GM19193 (cell line): ENCODE data around the gene ROS1.

Experiments used
- POLR2A ChIP-seq: IDR thresholded peaks from 4 replicates; pipeline ENCODE4 v1.6.1; 2011; ENCODE audit not compliant: insufficient read depth, insufficient read length; ENCODE audit errors: extremely low read depth

The ROS1 gene

DNA sequence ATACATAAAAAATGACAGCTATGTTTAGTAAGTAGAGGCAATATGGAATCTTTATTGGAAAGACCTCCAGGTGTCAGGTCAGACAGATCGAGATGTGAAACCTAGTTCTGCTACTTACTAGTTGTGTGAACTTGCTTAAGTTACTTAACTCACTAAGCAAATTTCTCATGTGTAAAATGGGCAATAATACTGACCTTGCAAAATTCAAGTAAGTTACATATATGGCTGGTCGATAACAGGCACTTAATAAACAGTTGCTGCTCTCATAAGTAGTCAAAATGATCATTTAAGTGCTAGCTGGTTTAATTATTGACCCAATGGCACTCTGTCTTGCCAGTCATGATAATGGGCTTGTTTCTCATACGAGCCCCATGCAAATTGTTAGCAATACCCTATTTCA lies 114.4 kb downstream of the ROS1 start:
- TF ChIP-seq POLR2A = no peak

DNA sequence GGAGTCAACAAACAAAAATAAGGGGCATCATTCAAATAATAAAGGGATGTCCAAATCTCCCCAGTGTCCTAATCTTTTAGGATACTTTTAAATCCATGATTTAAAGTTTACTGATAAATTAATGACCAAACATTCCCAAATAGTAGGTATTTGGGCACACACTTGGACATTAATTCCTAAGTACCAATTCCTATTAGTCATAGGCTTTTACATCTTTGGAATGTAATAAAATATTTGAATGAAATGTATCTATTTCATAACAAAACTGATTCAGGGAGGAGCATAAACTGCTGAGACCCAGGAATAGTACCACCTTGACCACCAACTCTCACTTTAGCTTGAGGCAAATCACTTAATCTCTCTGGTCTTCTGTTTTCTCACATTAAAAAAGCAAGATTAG lies 116.1 kb downstream of the ROS1 start:
- TF ChIP-seq POLR2A = no peak

GRCh38 chr6:117309069-117309468 lies 116.7 kb downstream of the ROS1 start:
- TF ChIP-seq POLR2A = no peak

DNA sequence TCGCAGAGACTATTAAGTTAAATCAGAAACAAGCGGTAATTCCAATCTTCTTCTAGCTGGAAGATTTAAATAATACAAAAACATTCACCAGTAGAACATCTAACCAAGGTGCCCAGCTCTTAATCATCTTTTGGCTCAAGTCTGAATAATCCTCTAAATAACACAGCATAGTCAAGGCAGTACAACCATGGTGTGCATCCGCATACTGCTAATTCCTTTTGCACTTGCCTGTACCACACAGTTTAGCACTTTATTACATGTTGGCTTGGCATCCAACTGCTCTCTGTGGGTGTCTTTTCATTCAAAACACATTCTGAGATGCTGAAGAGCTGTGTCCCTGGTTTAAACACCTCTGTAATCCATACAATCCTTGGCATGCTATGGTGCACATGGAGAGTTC lies 118.1 kb downstream of the ROS1 start:
- TF ChIP-seq POLR2A = no peak

- no peak for TF ChIP-seq POLR2A
These were observed 119.4 kb downstream of the ROS1 start for GRCh38 chr6:117306227-117306790.

- no peak for TF ChIP-seq POLR2A
These were observed 121.3 kb downstream of the ROS1 start for GRCh38 chr6:117304446-117304845.

DNA sequence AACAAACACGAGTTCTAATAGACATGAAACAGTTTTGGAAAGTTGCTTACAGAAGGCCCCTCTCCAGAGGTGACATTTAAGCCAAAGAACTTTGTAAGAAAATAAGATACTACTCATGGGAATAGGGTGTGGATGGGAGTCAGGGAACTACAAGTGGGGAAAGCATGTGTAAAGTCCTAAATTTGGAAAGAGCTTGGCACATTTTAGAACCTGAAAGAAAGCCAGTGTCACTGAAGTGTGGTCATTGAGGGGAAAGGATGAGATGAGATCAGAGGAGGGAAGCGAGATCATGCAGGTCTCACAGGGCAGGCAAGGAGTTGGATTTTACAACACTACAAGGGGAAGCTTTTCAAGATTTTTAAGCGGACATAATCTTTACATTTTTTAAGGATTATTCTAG lies 122.4 kb downstream of the ROS1 start:
- TF ChIP-seq POLR2A = no peak

DNA sequence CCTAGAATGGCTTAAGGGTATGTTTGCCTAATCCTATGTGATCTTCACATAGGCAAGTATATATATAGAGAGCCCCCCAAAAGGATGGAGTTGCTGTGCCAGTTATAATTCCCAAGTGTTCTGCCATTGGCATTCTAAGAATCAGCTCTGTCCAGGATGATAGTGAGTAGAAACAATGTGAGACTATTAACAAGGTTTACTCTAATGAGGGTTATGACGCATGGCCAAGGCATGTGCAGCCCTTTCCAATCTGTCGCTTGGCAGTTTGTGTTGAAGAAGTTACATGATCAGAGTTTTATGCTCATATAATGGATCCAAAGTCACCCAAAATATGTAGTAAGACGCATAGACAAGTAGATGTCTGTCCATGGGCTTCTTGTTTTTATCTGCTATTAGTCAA lies 126.8 kb downstream of the ROS1 start:
- TF ChIP-seq POLR2A = no peak

DNA sequence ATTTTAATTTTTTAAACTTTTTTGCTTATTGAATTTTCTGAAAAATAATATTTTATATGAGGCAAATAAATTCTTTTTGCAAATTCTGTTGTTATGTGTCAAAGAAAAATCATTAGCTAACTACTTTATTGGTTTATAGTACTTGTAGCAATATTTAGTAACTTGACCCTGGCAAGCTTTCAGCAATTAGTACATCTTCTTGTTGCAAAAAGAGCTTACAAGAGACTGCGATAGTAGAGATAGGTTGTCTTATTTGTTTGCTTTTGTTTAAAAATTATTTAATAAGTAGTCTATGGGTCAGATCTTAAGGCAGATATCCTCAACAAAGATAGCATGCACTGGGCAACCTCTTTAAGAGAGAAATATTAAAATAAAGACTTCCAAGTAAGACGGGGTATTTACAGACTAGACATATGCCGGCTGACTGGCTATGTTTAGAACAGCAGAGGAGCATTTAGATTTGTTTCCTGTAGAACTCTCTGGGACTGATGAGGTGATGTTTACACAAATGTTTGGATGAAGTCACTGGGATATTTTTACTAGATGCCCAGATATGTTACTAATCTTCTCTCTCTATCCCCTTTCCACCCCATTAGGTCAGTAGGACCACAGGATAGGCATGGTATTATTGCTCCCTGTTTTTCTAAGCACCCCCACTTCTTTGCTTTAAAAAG lies 135.4 kb downstream of the ROS1 start:
- TF ChIP-seq POLR2A = no peak

GRCh38 chr6:117288083-117288715 lies 137.5 kb downstream of the ROS1 start:
- TF ChIP-seq POLR2A = no peak

GRCh38 chr6:117280922-117281321 lies 144.8 kb downstream of the ROS1 start:
- TF ChIP-seq POLR2A = no peak

DNA sequence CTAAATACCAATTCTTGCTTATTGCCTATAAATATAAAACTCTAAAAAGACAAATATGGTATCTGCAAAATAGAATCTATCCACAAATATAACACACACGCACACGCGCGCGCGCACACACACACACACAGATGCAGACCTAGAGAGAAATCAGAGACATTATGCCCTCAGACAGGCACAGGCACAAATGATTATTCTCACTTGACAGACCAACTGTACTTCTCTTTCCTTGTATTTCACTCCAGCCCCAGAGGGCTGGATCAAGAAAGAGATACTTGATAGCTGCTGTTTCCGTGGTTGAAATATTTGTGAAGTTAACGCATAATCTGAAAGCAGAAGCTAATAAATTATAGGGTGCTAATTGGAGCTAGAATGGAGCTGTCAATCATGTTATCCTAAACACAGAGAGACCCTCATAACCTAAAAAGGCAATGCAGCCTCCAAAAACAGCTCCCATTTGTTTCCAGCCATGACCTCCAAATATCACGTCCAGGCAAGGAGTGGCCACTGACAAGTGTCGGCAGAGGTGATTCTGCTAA lies 148.9 kb downstream of the ROS1 start:
- no peak for TF ChIP-seq POLR2A

- no peak for TF ChIP-seq POLR2A
These were observed 150.0 kb downstream of the ROS1 start for GRCh38 chr6:117275711-117276110.

DNA sequence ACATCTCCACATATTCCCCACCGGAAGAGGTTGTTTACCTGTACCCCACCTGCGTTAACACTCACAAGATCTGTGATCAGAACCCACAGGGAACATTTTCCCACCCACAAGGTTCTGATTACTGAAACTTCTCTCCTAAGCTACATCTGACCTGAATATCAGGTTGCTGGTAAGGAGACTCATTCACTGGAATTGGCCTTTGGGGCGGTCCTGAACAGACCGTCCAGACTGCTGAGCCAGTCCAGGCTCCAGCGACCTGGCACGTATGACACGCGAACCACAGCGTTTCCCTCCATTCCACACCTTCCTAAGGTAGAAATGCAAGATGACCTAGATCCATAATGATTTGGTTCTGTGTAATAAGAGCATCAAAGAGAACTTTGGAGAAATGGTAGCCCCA lies 150.5 kb downstream of the ROS1 start:
- TF ChIP-seq POLR2A = no peak

DNA sequence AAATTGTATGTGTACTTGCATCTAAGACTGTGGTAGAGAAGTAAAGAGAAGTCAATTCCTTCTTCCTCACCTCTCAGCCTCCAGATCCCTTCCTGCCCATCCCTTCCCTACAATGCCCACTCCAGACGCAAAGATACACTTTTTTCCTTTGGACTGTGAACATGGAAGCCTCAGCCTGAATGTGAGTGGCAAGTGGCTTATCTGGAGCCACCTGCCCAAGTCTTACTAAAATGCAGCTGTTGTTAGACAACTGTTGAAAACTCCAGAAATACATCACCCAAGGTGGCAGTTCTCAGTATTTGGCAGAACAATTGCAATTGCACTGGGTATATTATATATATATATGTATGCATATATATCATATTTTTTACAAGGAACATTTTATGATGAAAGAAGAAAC lies 152.9 kb downstream of the ROS1 start:
- TF ChIP-seq POLR2A = no peak

- no peak for TF ChIP-seq POLR2A
These were observed 153.5 kb downstream of the ROS1 start for GRCh38 chr6:117272032-117272866.

DNA sequence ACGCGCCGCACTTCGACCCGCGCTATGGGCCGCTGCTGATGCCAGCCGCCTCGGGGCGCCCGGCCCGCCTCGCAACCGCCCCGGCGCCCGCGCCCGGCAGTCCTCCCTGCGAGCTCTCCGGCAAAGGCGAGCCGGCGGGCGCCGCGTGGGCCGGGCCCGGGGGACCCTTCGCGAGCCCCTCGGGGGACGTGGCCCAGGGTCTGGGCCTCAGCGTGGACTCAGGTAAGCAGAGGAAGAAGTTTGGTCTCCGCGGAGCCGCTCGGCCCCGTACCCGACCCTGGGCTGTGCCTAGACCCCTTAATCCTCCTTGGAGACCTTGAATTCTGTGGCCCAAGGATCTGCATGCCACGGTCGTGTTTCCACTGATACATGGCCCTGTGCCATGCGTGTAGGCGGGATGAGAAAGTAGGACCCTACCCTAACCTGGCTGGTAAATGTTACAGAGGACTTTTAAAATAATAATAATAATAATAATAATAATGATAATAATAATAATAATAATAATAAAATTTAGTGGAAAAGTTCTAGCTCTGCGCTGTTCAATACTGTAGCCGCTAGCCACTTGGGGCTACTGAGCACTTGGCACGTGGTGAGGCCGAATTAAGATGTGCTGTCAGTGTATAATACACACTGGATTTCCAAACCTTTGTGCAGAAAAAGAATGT lies 154.8 kb downstream of the ROS1 start:
- no peak for TF ChIP-seq POLR2A
